SK-N-SH treated with all-trans-retinoic acid at 6 μM for 48 hours (cell line): ENCODE results near the gene ERBIN.

Experiments used
- ATAC-seq: fragments of 200-7000 bp; cut with Tn5 transposase; 3 replicates; pipeline ENCODE4 v1.9.1; 2020; ENCODE audit warnings: mild to moderate bottlenecking, moderate library complexity
- BACH2 ChIP-seq: fragments of 250-450 bp; sonication (Bioruptor Pico); IDR thresholded peaks from 2 replicates; pipeline ENCODE4 v1.9.0; 2021; ENCODE audit warnings: mild to moderate bottlenecking, borderline replicate concordance
- CSDC2 ChIP-seq: fragments of 250-450 bp; sonication (Bioruptor Pico); IDR thresholded peaks from 2 replicates; pipeline ENCODE4 v1.5.0; 2020; ENCODE audit warnings: mild to moderate bottlenecking, moderate library complexity
- CSRNP3 ChIP-seq: fragments of 250-450 bp; sonication (Bioruptor Pico); IDR thresholded peaks from 2 replicates; pipeline ENCODE4 v1.5.1; 2021; ENCODE audit warnings: mild to moderate bottlenecking, moderate library complexity
- ESRRG ChIP-seq: fragments of 250-450 bp; sonication (Bioruptor Pico); IDR thresholded peaks from 2 replicates; pipeline ENCODE4 v1.6.1; 2021; ENCODE audit warnings: mild to moderate bottlenecking
- GLIS3 ChIP-seq: fragments of 250-450 bp; sonication (Bioruptor Pico); IDR thresholded peaks from 2 replicates; pipeline ENCODE4 v1.5.0; 2020; ENCODE audit warnings: mild to moderate bottlenecking, moderate library complexity
- ISL1 ChIP-seq: fragments of 250-450 bp; sonication (Bioruptor Pico); IDR thresholded peaks from 2 replicates; pipeline ENCODE4 v2.1.2; 2022; ENCODE audit warnings: mild to moderate bottlenecking, moderate library complexity
- OSR1 ChIP-seq: fragments of 250-450 bp; sonication (Bioruptor Pico); IDR thresholded peaks from 2 replicates; pipeline ENCODE4 v1.8.0; 2022; ENCODE audit warnings: moderate library complexity, mild to moderate bottlenecking, inconsistent platforms
- PPARA ChIP-seq: fragments of 250-450 bp; sonication (Bioruptor Pico); IDR thresholded peaks from 2 replicates; pipeline ENCODE4 v1.5.0; 2020; ENCODE audit warnings: mild to moderate bottlenecking, borderline replicate concordance
- RARB ChIP-seq: fragments of 250-450 bp; sonication (Bioruptor Pico); IDR thresholded peaks from 2 replicates; pipeline ENCODE4 v1.8.0; 2021; ENCODE audit warnings: mild to moderate bottlenecking, moderate library complexity
- SNAI2 ChIP-seq: fragments of 250-450 bp; sonication (Bioruptor Pico); IDR thresholded peaks from 2 replicates; pipeline ENCODE4 v1.5.0; 2020; ENCODE audit warnings: mild to moderate bottlenecking, moderate library complexity
- TCF4 ChIP-seq: fragments of 250-450 bp; sonication (Bioruptor Pico); IDR thresholded peaks from 2 replicates; pipeline ENCODE4 v1.8.0; 2021; ENCODE audit warnings: mild to moderate bottlenecking, moderate library complexity, borderline replicate concordance
- ZC3H10 ChIP-seq: fragments of 250-450 bp; sonication (Bioruptor Pico); IDR thresholded peaks from 2 replicates; pipeline ENCODE4 v1.5.1; 2021; ENCODE audit warnings: mild to moderate bottlenecking, moderate library complexity
- ZFP3 ChIP-seq: fragments of 250-450 bp; sonication (Bioruptor Pico); IDR thresholded peaks from 2 replicates; pipeline ENCODE4 v1.5.0; 2020; ENCODE audit warnings: mild to moderate bottlenecking, moderate library complexity
- ZFP30 ChIP-seq: fragments of 450-650 bp; formaldehyde crosslinking; IDR thresholded peaks from 2 replicates; pipeline ENCODE4 v1.5.0; 2022; ENCODE audit warnings: mild to moderate bottlenecking, moderate library complexity
- ZNF565 ChIP-seq: fragments of 450-650 bp; formaldehyde crosslinking; conservative IDR thresholded peaks from 2 replicates; pipeline ENCODE4 v1.5.0; 2020; ENCODE audit warnings: low read depth, mild to moderate bottlenecking, moderate library complexity
- ZNF70 ChIP-seq: fragments of 450-650 bp; formaldehyde crosslinking; IDR thresholded peaks from 2 replicates; pipeline ENCODE4 v1.5.0; 2020; ENCODE audit warnings: mild to moderate bottlenecking, moderate library complexity
- ZNF8 ChIP-seq: fragments of 450-650 bp; formaldehyde crosslinking; IDR thresholded peaks from 2 replicates; pipeline ENCODE4 v1.5.0; 2020; ENCODE audit warnings: mild to moderate bottlenecking, moderate library complexity
- TF ChIP-seq, protein P1 (sequence below): fragments of 250-450 bp; sonication (Bioruptor Pico); IDR thresholded peaks from 2 replicates; pipeline ENCODE4 v1.5.0; 2020; ENCODE audit warnings: mild to moderate bottlenecking, moderate library complexity
- TF ChIP-seq, protein P2 (sequence below): fragments of 250-450 bp; sonication (Bioruptor Pico); IDR thresholded peaks from 2 replicates; pipeline ENCODE4 v1.8.0; 2021; ENCODE audit warnings: low read depth, mild to moderate bottlenecking, moderate library complexity, borderline replicate concordance
- TF ChIP-seq, protein P3 (sequence below): fragments of 250-450 bp; sonication (Bioruptor Pico); IDR thresholded peaks from 2 replicates; pipeline ENCODE4 v1.5.1; 2020; ENCODE audit warnings: low read depth, mild to moderate bottlenecking, moderate library complexity

Gene ERBIN

GRCh38 chr5:65981969-65982619 is 55.7 kb downstream of the ERBIN start:
- TF ChIP-seq ZC3H10 (CRISPR knock-in tag) (no peak), BACH2 (CRISPR knock-in tag) (no peak), ZNF8 (CRISPR knock-in tag) (no peak), GLIS3 (CRISPR knock-in tag) (no peak), OSR1 (no peak), SNAI2 (CRISPR knock-in tag) (no peak), CSRNP3 (CRISPR knock-in tag) (no peak), ZNF565 (CRISPR knock-in tag) (no peak), CSDC2 (CRISPR knock-in tag) (no peak), ISL1 (CRISPR knock-in tag) (no peak), ESRRG (CRISPR knock-in tag) (no peak), ZFP3 (CRISPR knock-in tag) (no peak), TCF4 (CRISPR knock-in tag) (no peak), PPARA (CRISPR knock-in tag) (no peak)
- TF ChIP-seq, protein P1, sequence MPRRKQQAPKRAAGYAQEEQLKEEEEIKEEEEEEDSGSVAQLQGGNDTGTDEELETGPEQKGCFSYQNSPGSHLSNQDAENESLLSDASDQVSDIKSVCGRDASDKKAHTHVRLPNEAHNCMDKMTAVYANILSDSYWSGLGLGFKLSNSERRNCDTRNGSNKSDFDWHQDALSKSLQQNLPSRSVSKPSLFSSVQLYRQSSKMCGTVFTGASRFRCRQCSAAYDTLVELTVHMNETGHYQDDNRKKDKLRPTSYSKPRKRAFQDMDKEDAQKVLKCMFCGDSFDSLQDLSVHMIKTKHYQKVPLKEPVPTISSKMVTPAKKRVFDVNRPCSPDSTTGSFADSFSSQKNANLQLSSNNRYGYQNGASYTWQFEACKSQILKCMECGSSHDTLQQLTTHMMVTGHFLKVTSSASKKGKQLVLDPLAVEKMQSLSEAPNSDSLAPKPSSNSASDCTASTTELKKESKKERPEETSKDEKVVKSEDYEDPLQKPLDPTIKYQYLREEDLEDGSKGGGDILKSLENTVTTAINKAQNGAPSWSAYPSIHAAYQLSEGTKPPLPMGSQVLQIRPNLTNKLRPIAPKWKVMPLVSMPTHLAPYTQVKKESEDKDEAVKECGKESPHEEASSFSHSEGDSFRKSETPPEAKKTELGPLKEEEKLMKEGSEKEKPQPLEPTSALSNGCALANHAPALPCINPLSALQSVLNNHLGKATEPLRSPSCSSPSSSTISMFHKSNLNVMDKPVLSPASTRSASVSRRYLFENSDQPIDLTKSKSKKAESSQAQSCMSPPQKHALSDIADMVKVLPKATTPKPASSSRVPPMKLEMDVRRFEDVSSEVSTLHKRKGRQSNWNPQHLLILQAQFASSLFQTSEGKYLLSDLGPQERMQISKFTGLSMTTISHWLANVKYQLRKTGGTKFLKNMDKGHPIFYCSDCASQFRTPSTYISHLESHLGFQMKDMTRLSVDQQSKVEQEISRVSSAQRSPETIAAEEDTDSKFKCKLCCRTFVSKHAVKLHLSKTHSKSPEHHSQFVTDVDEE: no peak
- TF ChIP-seq, protein P2, sequence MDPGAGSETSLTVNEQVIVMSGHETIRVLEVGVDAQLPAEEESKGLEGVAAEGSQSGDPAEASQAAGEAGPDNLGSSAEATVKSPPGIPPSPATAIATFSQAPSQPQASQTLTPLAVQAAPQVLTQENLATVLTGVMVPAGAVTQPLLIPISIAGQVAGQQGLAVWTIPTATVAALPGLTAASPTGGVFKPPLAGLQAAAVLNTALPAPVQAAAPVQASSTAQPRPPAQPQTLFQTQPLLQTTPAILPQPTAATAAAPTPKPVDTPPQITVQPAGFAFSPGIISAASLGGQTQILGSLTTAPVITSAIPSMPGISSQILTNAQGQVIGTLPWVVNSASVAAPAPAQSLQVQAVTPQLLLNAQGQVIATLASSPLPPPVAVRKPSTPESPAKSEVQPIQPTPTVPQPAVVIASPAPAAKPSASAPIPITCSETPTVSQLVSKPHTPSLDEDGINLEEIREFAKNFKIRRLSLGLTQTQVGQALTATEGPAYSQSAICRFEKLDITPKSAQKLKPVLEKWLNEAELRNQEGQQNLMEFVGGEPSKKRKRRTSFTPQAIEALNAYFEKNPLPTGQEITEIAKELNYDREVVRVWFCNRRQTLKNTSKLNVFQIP (CRISPR knock-in tag): no peak
- TF ChIP-seq, protein P3, sequence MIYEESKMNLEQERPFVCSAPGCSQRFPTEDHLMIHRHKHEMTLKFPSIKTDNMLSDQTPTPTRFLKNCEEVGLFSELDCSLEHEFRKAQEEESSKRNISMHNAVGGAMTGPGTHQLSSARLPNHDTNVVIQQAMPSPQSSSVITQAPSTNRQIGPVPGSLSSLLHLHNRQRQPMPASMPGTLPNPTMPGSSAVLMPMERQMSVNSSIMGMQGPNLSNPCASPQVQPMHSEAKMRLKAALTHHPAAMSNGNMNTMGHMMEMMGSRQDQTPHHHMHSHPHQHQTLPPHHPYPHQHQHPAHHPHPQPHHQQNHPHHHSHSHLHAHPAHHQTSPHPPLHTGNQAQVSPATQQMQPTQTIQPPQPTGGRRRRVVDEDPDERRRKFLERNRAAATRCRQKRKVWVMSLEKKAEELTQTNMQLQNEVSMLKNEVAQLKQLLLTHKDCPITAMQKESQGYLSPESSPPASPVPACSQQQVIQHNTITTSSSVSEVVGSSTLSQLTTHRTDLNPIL (CRISPR knock-in tag): no peak
- TF ChIP-seq, all 23 proteins: peak for 0
- no peak for ATAC-seq

DNA sequence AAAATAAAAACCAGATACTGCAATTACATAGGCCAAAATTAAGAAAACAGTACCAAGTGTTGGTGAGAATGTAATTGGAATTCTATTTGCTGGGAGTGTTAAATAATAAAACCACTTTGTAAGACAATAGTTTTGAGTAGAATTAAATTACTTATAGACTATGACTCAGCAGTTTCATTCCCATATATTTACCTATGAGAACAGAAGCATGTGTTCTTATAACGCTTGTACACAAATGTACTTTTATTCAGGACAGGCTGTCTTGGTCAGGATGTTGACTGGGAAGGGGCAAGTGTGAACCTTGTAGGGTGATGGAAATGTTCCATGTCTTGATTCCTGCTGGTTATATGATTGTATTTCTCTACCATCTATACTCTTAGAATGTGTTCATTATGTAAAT is 56.3 kb downstream of the ERBIN start:
- ATAC-seq: no peak
- TF ChIP-seq ZNF8 (CRISPR knock-in tag) (no peak), ZNF70 (no peak), ESRRG (CRISPR knock-in tag) (no peak), RARB (CRISPR knock-in tag) (no peak), GLIS3 (CRISPR knock-in tag) (no peak), ZFP30 (CRISPR knock-in tag) (no peak), ZFP3 (CRISPR knock-in tag) (no peak), CSRNP3 (CRISPR knock-in tag) (no peak)
- TF ChIP-seq, protein P3 (CRISPR knock-in tag): no peak
